SHP77 treated with DMSO at 0.1 percent for 48 hours (cell line): ENCODE measurements around the gene SPAG17.
A peak's percentile ranks its signal among the peaks of the same experiment; 100 is the strongest.

Experiments used
- DNase-seq: peaks from one replicate; lab custom pipeline; 2025; lab: John Stamatoyannopoulos, UW

The SPAG17 gene

GRCh38 chr1:118185084-118185832 lies at the start of gene SPAG17:
TSS of gene SPAG17 (minus strand) at chr1:118185228. CDS start at chr1:118185157, 71 bp downstream.
- DNase-seq: no peak

GRCh38 chr1:118225471-118225870 lies 40.4 kb upstream of the SPAG17 start:
- no peak for DNase-seq

GRCh38 chr1:118223426-118223825 lies 38.4 kb upstream of the SPAG17 start:
- DNase-seq: peak; percentile 10

- no peak for DNase-seq
Observed at GRCh38 chr1:118219438-118219837, 34.4 kb upstream of the SPAG17 start.

- DNase-seq: no peak
Observed at GRCh38 chr1:118217141-118217838, 32.3 kb upstream of the SPAG17 start.

GRCh38 chr1:118214866-118215265 lies 29.8 kb upstream of the SPAG17 start:
- no peak for DNase-seq

- DNase-seq: no peak
Observed at GRCh38 chr1:118210723-118211110, 25.7 kb upstream of the SPAG17 start.

- DNase-seq: no peak
Observed at GRCh38 chr1:118210051-118210722, 25.2 kb upstream of the SPAG17 start.

- DNase-seq: no peak
Observed at GRCh38 chr1:118209648-118210047, 24.6 kb upstream of the SPAG17 start.

- DNase-seq: no peak
Observed at GRCh38 chr1:118206966-118207365, 21.9 kb upstream of the SPAG17 start.

- DNase-seq: peak; percentile 14
Observed at GRCh38 chr1:118204648-118205047, 19.6 kb upstream of the SPAG17 start.

- DNase-seq: no peak
Observed at GRCh38 chr1:118204105-118204504, 19.1 kb upstream of the SPAG17 start.

GRCh38 chr1:118202076-118202608 lies 17.1 kb upstream of the SPAG17 start:
- no peak for DNase-seq

- DNase-seq: no peak
Observed at GRCh38 chr1:118201524-118201923, 16.5 kb upstream of the SPAG17 start.

- DNase-seq: no peak
Observed at GRCh38 chr1:118200836-118201235, 15.8 kb upstream of the SPAG17 start.

GRCh38 chr1:118190561-118190960 lies 5.5 kb upstream of the SPAG17 start:
- no peak for DNase-seq

GRCh38 chr1:118189564-118189963 lies 4.5 kb upstream of the SPAG17 start:
- DNase-seq: no peak

- no peak for DNase-seq
Observed at GRCh38 chr1:118188411-118188810, 3.4 kb upstream of the SPAG17 start.

GRCh38 chr1:118186026-118186425 lies 998 bp upstream of the SPAG17 start:
- DNase-seq: no peak

- no peak for DNase-seq
Observed at GRCh38 chr1:118184739-118185083, 317 bp downstream of the SPAG17 start.

- DNase-seq: no peak
Observed at GRCh38 chr1:118183586-118183985, 1.4 kb downstream of the SPAG17 start.

- no peak for DNase-seq
Observed at GRCh38 chr1:118177998-118178397, 7.0 kb downstream of the SPAG17 start.

- DNase-seq: no peak
Observed at GRCh38 chr1:118169016-118169415, 16.0 kb downstream of the SPAG17 start.
